Activated CD8-positive, alpha-beta T cell treated with anti-CD3 and anti-CD28 coated beads for 36 hours (primary cell): ENCODE results near the gene SSBP4. TPM values are rescaled to one million over a fixed set of nuclear protein-coding genes. Genes with fewer than 3 reads are reported as not detected.

Experiments used
- ATAC-seq: fragments of 200-7000 bp; cut with Tn5 transposase; one replicate; pipeline ENCODE4 v1.10.0; 2021; ENCODE audit warnings: mild to moderate bottlenecking, moderate library complexity
- CTCF ChIA-PET: fragments of 350-600 bp; sonication (Branson Sonifier 250); formaldehyde crosslinking; loops from one replicate; lab custom pipeline; 2021; ENCODE audit warnings: antibody characterized with exemption; lab: Charles Lee
- POLR2A ChIA-PET: fragments of 350-600 bp; sonication (Branson Sonifier 250); formaldehyde crosslinking; loops from one replicate; lab custom pipeline; 2021; ENCODE audit warnings: antibody characterized with exemption; lab: Charles Lee
- DNase-seq: peaks from one replicate; pipeline ENCODE4 v3.0.0-alpha.2; 2020
- H3K27ac Mint-ChIP-seq: one replicate; pipeline ENCODE4 v1.8.0; 2021; ENCODE audit warnings: mild to moderate bottlenecking, mixed read lengths
- H3K27me3 Mint-ChIP-seq: one replicate; pipeline ENCODE4 v1.8.0; 2021; ENCODE audit warnings: mixed read lengths
- H3K36me3 Mint-ChIP-seq: one replicate; pipeline ENCODE4 v1.8.0; 2021; ENCODE audit warnings: low read depth, mixed read lengths
- H3K4me1 Mint-ChIP-seq: one replicate; pipeline ENCODE4 v1.8.0; 2021; ENCODE audit warnings: low read depth, mixed read lengths
- H3K4me3 Mint-ChIP-seq: one replicate; pipeline ENCODE4 v1.8.0; 2021; ENCODE audit warnings: mild to moderate bottlenecking, moderate library complexity, mixed read lengths
- H3K9me3 Mint-ChIP-seq: one replicate; pipeline ENCODE4 v1.8.0; 2021; ENCODE audit warnings: mixed read lengths
- intact Hi-C: fragments of 100-400 bp; cut with micrococcal nuclease; formaldehyde crosslinking; loops from one replicate; pipeline ENCODE4 v1.10.0; 2022
- total RNA-seq, 2 experiments: library from RNA; stranded (reverse); gene quantifications; one replicate each; pipeline ENCODE4 v1.2.3, GENCODE V29; 2021
- TF ChIP-seq, protein P1 (sequence below): fragments of 200-600 bp; IDR thresholded peaks from one replicate; pipeline ENCODE4 v1.8.0; 2022; ENCODE audit warnings: antibody characterized with exemption, mild to moderate bottlenecking

Gene SSBP4
- total RNA-seq, 2 experiments from 2014 or later, result 98.2 to 102 TPM

GRCh38 chr19:18389726-18390064, 29.5 kb upstream of the SSBP4 start:
- ChIA-PET CTCF (interaction anchor here (1.0 to 6.7 kb wide), 12 partner anchors 9 to 205 kb away, joined by 3 to 181 read pairs (median 14); partner anchors contain the start of genes LSM4 and SSBP4), POLR2A (interaction anchor here (1.0 to 2.1 kb wide), 5 partner anchors 10 to 110 kb away, joined by 3 to 5 read pairs (median 3); partner anchors contain the start of gene JUND)
- Mint-ChIP-seq H3K27ac (no peak overlapping the region), H3K27me3 (peaks cover 35% of the 10 kb centered on the region), H3K36me3 (no peaks in the 10 kb centered on the region), H3K4me3 (no peak overlapping the region), H3K9me3 (no peaks in the 10 kb centered on the region), H3K4me1 (peaks cover 6% of the 10 kb centered on the region)
- intact Hi-C loops, result no loop called here
- TF ChIP-seq, protein P1, sequence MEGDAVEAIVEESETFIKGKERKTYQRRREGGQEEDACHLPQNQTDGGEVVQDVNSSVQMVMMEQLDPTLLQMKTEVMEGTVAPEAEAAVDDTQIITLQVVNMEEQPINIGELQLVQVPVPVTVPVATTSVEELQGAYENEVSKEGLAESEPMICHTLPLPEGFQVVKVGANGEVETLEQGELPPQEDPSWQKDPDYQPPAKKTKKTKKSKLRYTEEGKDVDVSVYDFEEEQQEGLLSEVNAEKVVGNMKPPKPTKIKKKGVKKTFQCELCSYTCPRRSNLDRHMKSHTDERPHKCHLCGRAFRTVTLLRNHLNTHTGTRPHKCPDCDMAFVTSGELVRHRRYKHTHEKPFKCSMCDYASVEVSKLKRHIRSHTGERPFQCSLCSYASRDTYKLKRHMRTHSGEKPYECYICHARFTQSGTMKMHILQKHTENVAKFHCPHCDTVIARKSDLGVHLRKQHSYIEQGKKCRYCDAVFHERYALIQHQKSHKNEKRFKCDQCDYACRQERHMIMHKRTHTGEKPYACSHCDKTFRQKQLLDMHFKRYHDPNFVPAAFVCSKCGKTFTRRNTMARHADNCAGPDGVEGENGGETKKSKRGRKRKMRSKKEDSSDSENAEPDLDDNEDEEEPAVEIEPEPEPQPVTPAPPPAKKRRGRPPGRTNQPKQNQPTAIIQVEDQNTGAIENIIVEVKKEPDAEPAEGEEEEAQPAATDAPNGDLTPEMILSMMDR, result no peak
- no peak for ATAC-seq
- DNase-seq, result no peak

GRCh38 chr19:18390065-18390907, 28.9 kb upstream of the SSBP4 start:
- no peaks in the 10 kb centered on the region for H3K9me3 Mint-ChIP-seq
- H3K4me1 Mint-ChIP-seq, result peaks cover 6% of the 10 kb centered on the region
- no peak overlapping the region for H3K4me3 Mint-ChIP-seq
- intact Hi-C loops, result no loop called here
- CTCF ChIA-PET, result interaction anchor here (1.4 to 6.7 kb wide), 7 partner anchors 11 to 112 kb away, joined by 4 to 181 read pairs (median 28); partner anchors contain the start of genes LSM4 and SSBP4
- POLR2A ChIA-PET, result interaction anchor here (1.1 to 1.2 kb wide), 4 partner anchors 10 to 111 kb away, joined by 3 to 5 read pairs (median 3); no protein-coding TSS in a partner anchor
- no peaks in the 10 kb centered on the region for H3K36me3 Mint-ChIP-seq
- H3K27ac Mint-ChIP-seq, result no peak overlapping the region
- ATAC-seq (no peak), DNase-seq (no peak)
- TF ChIP-seq, protein P1, result no peak
- peaks cover 34% of the 10 kb centered on the region for H3K27me3 Mint-ChIP-seq

DNA sequence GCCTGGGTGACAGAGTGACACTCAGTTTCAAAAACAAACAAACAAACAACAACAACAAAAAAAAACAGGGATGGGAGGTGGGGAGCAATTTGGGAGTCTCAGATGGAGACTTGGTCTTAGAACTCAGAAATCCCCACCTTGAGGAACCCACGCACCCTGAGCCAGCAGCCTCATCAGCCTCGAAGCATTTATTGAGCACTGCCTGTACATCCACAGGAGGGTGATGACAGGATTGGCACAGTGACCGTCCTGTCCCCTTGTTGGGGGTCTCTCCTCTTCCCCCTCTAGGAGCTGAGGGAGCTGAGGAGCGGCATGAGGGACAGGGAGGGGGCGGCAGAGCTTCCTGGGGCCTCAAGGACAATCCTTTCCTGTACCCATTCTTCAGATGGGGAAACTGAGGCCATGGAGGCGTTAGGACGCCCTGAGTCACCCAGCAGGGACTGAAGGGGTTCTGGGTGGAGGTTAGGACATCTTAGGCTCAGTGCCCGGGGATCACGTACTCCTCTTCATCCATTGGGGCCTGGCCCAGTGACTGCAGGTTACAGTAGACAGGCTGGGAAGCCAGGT, 27.6 kb upstream of the SSBP4 start:
- no peak overlapping the region for H3K4me3 Mint-ChIP-seq
- H3K27ac Mint-ChIP-seq, result no peak overlapping the region
- intact Hi-C loops, result no loop called here
- H3K9me3 Mint-ChIP-seq, result no peaks in the 10 kb centered on the region
- ChIA-PET CTCF (interaction anchor here (0.9 to 6.7 kb wide), 3 partner anchors 9 to 23 kb away, joined by 3 to 181 read pairs (median 4); partner anchors contain the start of gene SSBP4), POLR2A (interaction anchor here (1.2 kb wide), 1 partner anchor 111 kb away, joined by 3 read pairs; no protein-coding TSS in a partner anchor)
- ATAC-seq, result no peak
- no peak for DNase-seq
- peaks cover 25% of the 10 kb centered on the region for H3K27me3 Mint-ChIP-seq
- TF ChIP-seq, protein P1, result no peak
- peaks cover 6% of the 10 kb centered on the region for H3K4me1 Mint-ChIP-seq
- H3K36me3 Mint-ChIP-seq, result no peaks in the 10 kb centered on the region

- POLR2A ChIA-PET, result no interaction called here
- intact Hi-C loops, result no loop called here
- TF ChIP-seq, protein P1, result no peak
- Mint-ChIP-seq H3K27ac (no peak overlapping the region), H3K4me3 (no peak overlapping the region), H3K4me1 (peaks cover 6% of the 10 kb centered on the region), H3K9me3 (no peaks in the 10 kb centered on the region), H3K36me3 (no peaks in the 10 kb centered on the region), H3K27me3 (peaks cover 18% of the 10 kb centered on the region)
- DNase-seq (no peak), ATAC-seq (no peak)
- CTCF ChIA-PET, result interaction anchor here (0.7 to 0.9 kb wide), 2 partner anchors 18 to 140 kb away, joined by 3 to 4 read pairs; no protein-coding TSS in a partner anchor
These were observed 26.8 kb upstream of the SSBP4 start for GRCh38 chr19:18392417-18392816.
